ENCODE data around the gene MCHR2.

DNA sequence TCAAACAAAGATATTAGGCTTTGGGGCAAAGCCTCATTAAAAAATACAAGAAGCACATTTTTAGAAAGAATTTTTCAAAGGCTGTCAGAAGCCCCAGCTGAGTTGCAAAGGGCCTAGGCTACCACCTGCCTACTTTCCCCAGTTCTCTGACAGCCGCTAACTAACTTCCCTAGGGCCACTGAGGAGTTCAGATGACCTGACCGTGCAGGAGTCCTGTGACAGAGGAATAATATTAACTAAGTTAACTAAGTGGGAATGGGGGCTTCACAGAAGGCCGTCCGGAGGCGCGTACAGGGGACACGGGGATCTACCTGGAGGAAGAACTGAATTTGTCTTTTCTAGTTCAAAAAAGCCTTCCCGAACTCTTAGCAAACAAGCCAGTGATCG, 884 bp downstream of the MCHR2 start:
- TF ChIP-seq POLR2AphosphoS5 (IDR thresholded peaks at IDR 0.05; ENCODE audit: borderline replicate concordance, low read depth, low read length) (no peak), EZH2 (IDR thresholded peaks at IDR 0.05) (no peak), FOXP2 (optimal IDR thresholded peaks at IDR 0.05; ENCODE audit: control extremely low read depth, extremely low read length, insufficient read depth) (no peak)

Data from SK-N-MC (cell line).